HCT116 (cell line): ENCODE results near the gene DOCK9. TPM values are rescaled to one million over a fixed set of nuclear protein-coding genes. Genes with fewer than 3 reads are reported as not detected.

ENCODE experiments used
- ATAC-seq: fragments of 200-7000 bp; cut with Tn5 transposase; 2 replicates; pipeline ENCODE4 v1.9.1; 2020; ENCODE audit warnings: mild to moderate bottlenecking, moderate library complexity
- BruUV-seq: library from RNA; stranded (reverse); fragments of 400-500 nt; replicated peaks from 2 replicates; lab custom pipeline; 2021; lab: Mats Ljungman, UMichigan
- CTCF ChIA-PET: fragments of 300-600 bp; sonication (Branson Sonifier 250); formaldehyde crosslinking; loops from one replicate; lab custom pipeline; 2021; ENCODE audit warnings: antibody characterized with exemption; lab: Charles Lee
- POLR2A ChIA-PET: fragments of 300-600, 350-600 bp; sonication (Branson Sonifier 250); formaldehyde crosslinking; loops from one replicate; lab custom pipeline; 2021; ENCODE audit warnings: antibody characterized with exemption; lab: Charles Lee
- RAD21 ChIA-PET, 2 experiments: fragments of 300-600 bp; sonication (Branson Sonifier 250); formaldehyde crosslinking; loops; one replicate each; lab custom pipeline; 2023; ENCODE audit warnings: low total read pairs in 2 of 2; ENCODE audit not compliant: uncharacterized antibody in 2 of 2, unreplicated experiment in 2 of 2, low non-redundant PET in 1 of 2; lab: Charles Lee
- DNase-seq: peaks from one replicate; pipeline ENCODE4 v3.0.0-alpha.2; 2010; ENCODE audit warnings: low read depth, low spot score
- H2AFZ ChIP-seq: fragments of 200-600 bp; shearing (Covaris generic), sonication (generic); 2 replicates; pipeline ENCODE4 v1.6.1; 2017; ENCODE audit warnings: low read depth, mixed run types, mixed read lengths, antibody characterized with exemption, low read length; ENCODE audit not compliant: poor library complexity, severe bottlenecking
- H3K27ac ChIP-seq: 2 replicates; pipeline ENCODE4 v1.5.1; 2012; ENCODE audit warnings: low read depth, low read length
- H3K27me3 ChIP-seq: fragments of 200-600 bp; sonication (generic); 2 replicates; pipeline ENCODE4 v1.6.1; 2016; ENCODE audit warnings: mixed run types, low read length, mixed read lengths; ENCODE audit not compliant: insufficient read depth
- H3K36me3 ChIP-seq, 2 experiments: fragments of 200-500 bp in 1 of 2; fragments of 200-600 bp in 1 of 2; sonication (Bioruptor generic) in 1 of 2; sonication (generic) in 1 of 2; 2 replicates each; pipeline versions ENCODE4 v1.5.1 to v1.6.1; 2014 to 2016; ENCODE audit warnings: low read length in 2 of 2, inconsistent platforms in 1 of 2, mixed read lengths in 1 of 2, mixed run types in 1 of 2; ENCODE audit not compliant: insufficient read depth in 2 of 2, control insufficient read depth in 1 of 2
- H3K4me1 ChIP-seq, 2 experiments: fragments of 200-600 bp in 1 of 2; sonication (generic) in 1 of 2; 2 replicates each; pipeline versions ENCODE4 v1.5.1 to v1.6.1; 2012 to 2017; ENCODE audit warnings: low read length in 2 of 2, inconsistent platforms in 1 of 2, mild to moderate bottlenecking in 1 of 2, mixed read lengths in 1 of 2, mixed run types in 1 of 2, moderate library complexity in 1 of 2; ENCODE audit not compliant: insufficient read depth in 2 of 2, control insufficient read depth in 1 of 2
- H3K4me2 ChIP-seq: fragments of 200-600 bp; sonication (generic); 2 replicates; pipeline ENCODE4 v1.6.1; 2017; ENCODE audit warnings: mixed run types, low read length, mixed read lengths
- H3K4me3 ChIP-seq, 2 experiments: fragments of 200-600 bp in 1 of 2; sonication (generic) in 1 of 2; replicated peaks in 1 of 2; 2 replicates each; pipeline ENCODE4 v1.5.1; 2011 to 2016; ENCODE audit warnings: low read length in 2 of 2, control low read depth in 1 of 2, low read depth in 1 of 2, mild to moderate bottlenecking in 1 of 2, mixed read lengths in 1 of 2, mixed run types in 1 of 2
- H3K79me2 ChIP-seq: fragments of 200-600 bp; sonication (generic); 2 replicates; pipeline ENCODE4 v1.6.1; 2017; ENCODE audit warnings: mild to moderate bottlenecking, mixed run types, low read length, moderate library complexity, mixed read lengths; ENCODE audit not compliant: insufficient read depth
- H3K9ac ChIP-seq: fragments of 200-600 bp; sonication (generic); 2 replicates; pipeline ENCODE4 v1.6.1; 2016; ENCODE audit warnings: low read length, mixed read lengths
- H3K9me2 ChIP-seq: fragments of 200-600 bp; sonication (generic), shearing (Covaris generic); 2 replicates; pipeline ENCODE4 v1.6.1; 2017; ENCODE audit warnings: mixed run types, mild to moderate bottlenecking, moderate library complexity; ENCODE audit not compliant: insufficient read depth
- H3K9me3 ChIP-seq, 2 experiments: fragments of 200-500 bp in 1 of 2; fragments of 200-600 bp in 1 of 2; sonication (Bioruptor generic) in 1 of 2; sonication (generic) in 1 of 2; 2 replicates each; pipeline ENCODE4 v1.6.1; 2014 to 2017; ENCODE audit warnings: low read length in 2 of 2, mixed read lengths in 2 of 2, inconsistent platforms in 1 of 2, low read depth in 1 of 2, mild to moderate bottlenecking in 1 of 2, mixed run types in 1 of 2, moderate library complexity in 1 of 2; ENCODE audit not compliant: control insufficient read depth in 1 of 2, insufficient read depth in 1 of 2
- H4K20me1 ChIP-seq: fragments of 200-600 bp; sonication (generic), shearing (Covaris generic); 2 replicates; pipeline ENCODE4 v1.6.1; 2017; ENCODE audit warnings: mixed run types, mild to moderate bottlenecking, moderate library complexity; ENCODE audit not compliant: insufficient read depth
- RAD21 ChIP-seq: IDR thresholded peaks from 2 replicates; pipeline ENCODE4 v1.6.1; 2012; ENCODE audit warnings: low read depth, mild to moderate bottlenecking
- SP1 ChIP-seq: IDR thresholded peaks from 2 replicates; pipeline ENCODE4 v1.6.1; 2012; ENCODE audit warnings: low read depth
- SRF ChIP-seq: IDR thresholded peaks from 2 replicates; pipeline ENCODE4 v1.6.1; 2012; ENCODE audit warnings: low read depth
- ZFX ChIP-seq: fragments of 450-650 bp; IDR thresholded peaks from 2 replicates; pipeline ENCODE4 v1.6.1; 2017
- intact Hi-C: fragments of 100-400 bp; cut with micrococcal nuclease; formaldehyde crosslinking; loops from 2 replicates; pipeline ENCODE4 v1.10.0; 2022
- total RNA-seq: library from RNA; stranded (reverse); gene quantifications from one replicate; pipeline ENCODE4 v1.2.1, GENCODE V29; 2021; ENCODE audit not compliant: unreplicated experiment
- TF ChIP-seq, protein P1 (sequence below): IDR thresholded peaks from 2 replicates; pipeline ENCODE4 v1.6.1; 2012

DOCK9 gene
- total RNA-seq, 1 experiment from 2014 or later, result 58.8 TPM

- no peaks in the 10 kb centered on the region for H4K20me1 ChIP-seq
- H3K9ac ChIP-seq, result peak within 1 kb of the TSS; percentile 33
- RAD21 ChIA-PET, result no interaction called here
- CTCF ChIA-PET, result no interaction called here
- intact Hi-C loops, result no loop called here
- peak; percentile 76 for ATAC-seq
- DNase-seq, result no peak
- H3K4me2 ChIP-seq, result peak within 1 kb of the TSS; percentile 76
- H3K4me3 ChIP-seq, result peak within 1 kb of the TSS; percentile 33 to 53
- H3K9me3 ChIP-seq, result peaks cover 0 to 5% of the 10 kb centered on the region in 2 experiments; a peak in 1 of 4 replicates
- no peak for TF ChIP-seq RAD21
- no peak for TF ChIP-seq SRF
- TF ChIP-seq, protein P1, sequence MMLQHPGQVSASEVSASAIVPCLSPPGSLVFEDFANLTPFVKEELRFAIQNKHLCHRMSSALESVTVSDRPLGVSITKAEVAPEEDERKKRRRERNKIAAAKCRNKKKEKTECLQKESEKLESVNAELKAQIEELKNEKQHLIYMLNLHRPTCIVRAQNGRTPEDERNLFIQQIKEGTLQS, result no peak
- TF ChIP-seq, all 23 proteins: peak for 0
- no peaks in the 10 kb centered on the region for H3K27me3 ChIP-seq
- POLR2A ChIA-PET, result no interaction called here
- no TSS peak for BruUV-seq
- H3K79me2 ChIP-seq, result no peaks in the 10 kb centered on the region
- no peak within 1 kb of the TSS; the same call in 1 of the 2 replicates for H3K27ac ChIP-seq
- H3K4me1 ChIP-seq, result peaks cover 0 to 18% of the 10 kb centered on the region in 2 experiments; a peak in 1 of 4 replicates
- no peaks in the 10 kb centered on the region for H3K36me3 ChIP-seq
- H3K9me2 ChIP-seq, result no peaks in the 10 kb centered on the region
- H2AFZ ChIP-seq, result peak within 1 kb of the TSS; percentile 22
These were observed 225.2 kb downstream of the DOCK9 start, which contains the start of gene SLC15A1 for GRCh38 chr13:98752467-98753290. Gene SLC15A1, minus strand, starts transcription at chr13:98752672. Its CDS starts 74 bp downstream, at chr13:98752598.

DNA sequence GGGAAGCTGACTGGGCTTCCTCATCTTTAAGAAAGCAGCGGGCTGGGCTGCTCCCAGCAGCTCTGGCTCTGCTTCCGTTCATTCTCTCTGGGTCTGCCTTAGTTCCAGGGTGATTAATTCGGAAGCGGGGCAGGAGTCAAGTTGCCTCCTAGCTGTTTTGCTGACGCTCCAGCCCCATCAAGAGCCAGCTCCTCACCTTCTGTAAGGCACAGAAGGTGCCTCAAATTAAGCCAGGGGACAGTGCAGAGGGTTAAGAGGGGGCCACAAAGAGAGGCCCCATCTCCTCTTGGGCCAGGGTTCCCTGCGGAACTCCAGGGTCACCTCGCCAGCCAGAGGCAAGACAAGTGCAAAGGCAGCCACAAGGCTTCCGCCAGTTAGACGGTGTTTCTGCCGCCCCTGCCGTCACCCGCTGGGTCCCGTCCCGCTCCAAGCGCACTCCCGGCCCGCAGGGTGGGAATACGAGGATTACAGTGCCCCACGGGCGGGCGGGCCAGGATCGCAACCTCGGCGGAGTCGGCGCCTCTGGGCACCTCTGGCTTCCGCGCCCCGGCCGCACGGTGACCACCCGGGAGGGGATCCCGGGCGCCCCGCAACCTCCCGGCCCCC lies 225.9 kb downstream of the DOCK9 start:
- H3K4me3 ChIP-seq, result peak overlapping the region; percentile 33 to 53
- no peak overlapping the region for H2AFZ ChIP-seq
- no peaks in the 10 kb centered on the region for H3K27me3 ChIP-seq

More for the DNA sequence above, 225.9 kb downstream of the DOCK9 start:
- Histone ChIP-seq H3K4me2 (peak overlapping the region; percentile 76), H3K9me3 (peaks cover 0 to 5% of the 10 kb centered on the region in 2 experiments; a peak in 1 of 4 replicates), H3K9ac (peak overlapping the region; percentile 33), H3K36me3 (no peaks in the 10 kb centered on the region), H3K9me2 (no peaks in the 10 kb centered on the region), H4K20me1 (no peaks in the 10 kb centered on the region), H3K79me2 (no peaks in the 10 kb centered on the region), H3K27ac (no peak overlapping the region), H3K4me1 (peaks cover 0 to 23% of the 10 kb centered on the region in 2 experiments; a peak in 2 of 4 replicates)
- RAD21 ChIA-PET, result no interaction called here
- ATAC-seq (peak; percentile 69), DNase-seq (no peak)
- intact Hi-C loops, result no loop called here
- no peak for TF ChIP-seq SP1
- TF ChIP-seq ZFX, result no peak
- no TSS peak for BruUV-seq
- POLR2A ChIA-PET, result no interaction called here
- CTCF ChIA-PET, result interaction anchor here (0.6 kb wide), 1 partner anchor 425 kb away, joined by 3 read pairs; no protein-coding TSS in a partner anchor
